PC-3 (cell line): ENCODE measurements around the gene PDE11A. TPM values are rescaled to one million over a fixed set of nuclear protein-coding genes. Genes with fewer than 3 reads are reported as not detected.

ENCODE experiments used
- ATAC-seq: fragments of 200-7000 bp; cut with Tn5 transposase; 2 replicates; pipeline ENCODE4 v1.9.1; 2020; ENCODE audit warnings: mild to moderate bottlenecking, moderate library complexity
- BruUV-seq: library from RNA; stranded (reverse); fragments of 400-500 nt; replicated peaks from 2 replicates; lab custom pipeline; 2021; lab: Mats Ljungman, UMichigan
- CTCF ChIA-PET: fragments of 300-600 bp; sonication (Branson Sonifier 250); formaldehyde crosslinking; loops from one replicate; lab custom pipeline; 2022; ENCODE audit warnings: antibody characterized with exemption; lab: Charles Lee
- POLR2A ChIA-PET: fragments of 300-600 bp; sonication (Branson Sonifier 250); formaldehyde crosslinking; loops from one replicate; lab custom pipeline; 2022; ENCODE audit warnings: antibody characterized with exemption; ENCODE audit not compliant: unreplicated experiment; lab: Charles Lee
- DNase-seq: peaks from one replicate; pipeline ENCODE4 v3.0.0-alpha.2; 2015
- H2AFZ ChIP-seq: fragments of 300-600 bp; sonication (generic); 2 replicates; pipeline ENCODE4 v1.6.0; 2016; ENCODE audit warnings: antibody characterized with exemption, low read length
- H3F3A ChIP-seq: fragments of 300-600 bp; sonication (generic); one replicate; pipeline ENCODE4 v1.6.0; 2017; ENCODE audit warnings: antibody characterized with exemption, low read length, control low read depth, mild to moderate bottlenecking; ENCODE audit not compliant: unreplicated experiment
- H3K27ac ChIP-seq: fragments of 300-600 bp; sonication (generic); 2 replicates; pipeline ENCODE4 v1.5.1; 2016; ENCODE audit warnings: mild to moderate bottlenecking, low read length
- H3K27me3 ChIP-seq: fragments of 300-600 bp; sonication (generic); 2 replicates; pipeline ENCODE4 v1.6.1; 2016; ENCODE audit warnings: low read length, mixed read lengths
- H3K36me3 ChIP-seq: fragments of 300-600 bp; sonication (generic); 2 replicates; pipeline ENCODE4 v1.6.1; 2016; ENCODE audit warnings: low read depth, mixed run types, low read length, mixed read lengths
- H3K4me1 ChIP-seq: fragments of 300-600 bp; sonication (generic); 2 replicates; pipeline ENCODE4 v1.5.1; 2016; ENCODE audit warnings: low read length; ENCODE audit not compliant: insufficient read depth
- H3K4me2 ChIP-seq: fragments of 300-600 bp; sonication (generic); 2 replicates; pipeline ENCODE4 v1.6.0; 2016; ENCODE audit warnings: low read length
- H3K4me3 ChIP-seq: fragments of 300-600 bp; sonication (generic); 2 replicates; pipeline ENCODE4 v1.5.1; 2016; ENCODE audit warnings: mild to moderate bottlenecking, low read length, mixed read lengths
- H3K79me2 ChIP-seq: fragments of 300-600 bp; sonication (generic); 2 replicates; pipeline ENCODE4 v1.6.1; 2017; ENCODE audit warnings: low read length, mixed read lengths
- H3K9ac ChIP-seq: fragments of 300-600 bp; sonication (generic); 2 replicates; pipeline ENCODE4 v1.6.0; 2016; ENCODE audit warnings: mild to moderate bottlenecking, low read length
- H3K9me2 ChIP-seq: fragments of 300-600 bp; sonication (generic); replicated peaks from 2 replicates; pipeline ENCODE4 v1.6.1; 2016; ENCODE audit warnings: mixed run types, low read length, mixed read lengths
- H3K9me3 ChIP-seq: fragments of 300-600 bp; sonication (generic); 2 replicates; pipeline ENCODE4 v1.6.1; 2016; ENCODE audit warnings: low read length, mixed read lengths
- H4K20me1 ChIP-seq: fragments of 300-600 bp; sonication (generic); 2 replicates; pipeline ENCODE4 v1.6.1; 2016; ENCODE audit warnings: low read length, mixed read lengths
- EZH2 ChIP-seq: fragments of 300-600 bp; sonication (generic); IDR thresholded peaks from one replicate; pipeline ENCODE4 v1.6.1; 2017; ENCODE audit warnings: antibody characterized with exemption, mild to moderate bottlenecking, low read length; ENCODE audit not compliant: unreplicated experiment
- EZH2phosphoT487 ChIP-seq: fragments of 300-600 bp; sonication (generic); IDR thresholded peaks from 2 replicates; pipeline ENCODE4 v1.6.1; 2018; ENCODE audit warnings: mild to moderate bottlenecking, antibody characterized with exemption, low read length, borderline replicate concordance
- intact Hi-C: fragments of 100-400 bp; cut with micrococcal nuclease; formaldehyde crosslinking; loops from 2 replicates; pipeline ENCODE4 v1.9.0; 2023
- total RNA-seq: library from RNA; depleted of rRNA; stranded (reverse); fragments of >200 nt; gene quantifications from 2 replicates; pipeline ENCODE4 v1.2.3, GENCODE V29; 2014
- TF ChIP-seq, protein P1 (sequence below): fragments of 300-600 bp; sonication (generic); conservative IDR thresholded peaks from 2 replicates; pipeline ENCODE4 v1.5.1; 2017; ENCODE audit warnings: antibody characterized with exemption, low read depth, mild to moderate bottlenecking, low read length

PDE11A gene
- total RNA-seq, 1 experiment from 2014 or later: 0.15 TPM

- Histone ChIP-seq H3K79me2 (no peaks in the 10 kb centered on the region), H3K4me3 (no peak overlapping the region), H3K4me1 (no peaks in the 10 kb centered on the region), H3K27ac (no peak overlapping the region), H3K9me3 (no peaks in the 10 kb centered on the region), H4K20me1 (no peaks in the 10 kb centered on the region), H2AFZ (no peak overlapping the region), H3K9me2 (no peaks in the 10 kb centered on the region), H3K9ac (no peak overlapping the region), H3F3A (no peaks in the 10 kb centered on the region), H3K27me3 (no peaks in the 10 kb centered on the region), H3K36me3 (no peaks in the 10 kb centered on the region), H3K4me2 (no peak overlapping the region)
- ATAC-seq: no peak
- CTCF ChIA-PET: no interaction called here
- TF ChIP-seq, protein P1, sequence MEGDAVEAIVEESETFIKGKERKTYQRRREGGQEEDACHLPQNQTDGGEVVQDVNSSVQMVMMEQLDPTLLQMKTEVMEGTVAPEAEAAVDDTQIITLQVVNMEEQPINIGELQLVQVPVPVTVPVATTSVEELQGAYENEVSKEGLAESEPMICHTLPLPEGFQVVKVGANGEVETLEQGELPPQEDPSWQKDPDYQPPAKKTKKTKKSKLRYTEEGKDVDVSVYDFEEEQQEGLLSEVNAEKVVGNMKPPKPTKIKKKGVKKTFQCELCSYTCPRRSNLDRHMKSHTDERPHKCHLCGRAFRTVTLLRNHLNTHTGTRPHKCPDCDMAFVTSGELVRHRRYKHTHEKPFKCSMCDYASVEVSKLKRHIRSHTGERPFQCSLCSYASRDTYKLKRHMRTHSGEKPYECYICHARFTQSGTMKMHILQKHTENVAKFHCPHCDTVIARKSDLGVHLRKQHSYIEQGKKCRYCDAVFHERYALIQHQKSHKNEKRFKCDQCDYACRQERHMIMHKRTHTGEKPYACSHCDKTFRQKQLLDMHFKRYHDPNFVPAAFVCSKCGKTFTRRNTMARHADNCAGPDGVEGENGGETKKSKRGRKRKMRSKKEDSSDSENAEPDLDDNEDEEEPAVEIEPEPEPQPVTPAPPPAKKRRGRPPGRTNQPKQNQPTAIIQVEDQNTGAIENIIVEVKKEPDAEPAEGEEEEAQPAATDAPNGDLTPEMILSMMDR: no peak
- TF ChIP-seq EZH2phosphoT487 (no peak), EZH2 (no peak)
- intact Hi-C loops: no loop called here
- POLR2A ChIA-PET: no interaction called here
- BruUV-seq: no TSS peak
- DNase-seq: peak; percentile 6
These were observed 493.0 kb downstream of the PDE11A start for GRCh38 chr2:177579486-177580036.

DNA sequence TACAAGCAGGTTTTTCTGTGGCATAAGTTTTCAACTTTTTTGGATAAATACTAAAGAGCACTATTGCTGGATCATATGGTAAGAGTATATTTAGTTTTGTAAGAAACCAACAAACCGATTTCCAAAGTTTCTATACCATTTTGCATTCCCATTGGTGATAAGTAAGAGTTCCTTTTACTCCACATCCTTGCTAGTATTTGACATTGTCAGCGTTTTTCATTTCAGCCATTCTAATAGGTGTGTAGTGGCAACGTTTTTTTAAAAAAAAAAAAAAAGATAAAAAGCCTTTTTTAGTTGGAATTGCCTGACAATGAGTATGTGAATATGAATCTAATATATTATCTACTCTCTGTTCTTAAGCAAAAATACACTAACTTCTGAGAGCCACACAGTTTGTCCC lies 494.1 kb downstream of the PDE11A start:
- no peak overlapping the region for H3K9ac ChIP-seq
- H3K9me2 ChIP-seq: no peaks in the 10 kb centered on the region
- no peak overlapping the region for H3K4me3 ChIP-seq
- H3K4me2 ChIP-seq: no peak overlapping the region
- no peaks in the 10 kb centered on the region for H4K20me1 ChIP-seq
- no peaks in the 10 kb centered on the region for H3F3A ChIP-seq
- no peaks in the 10 kb centered on the region for H3K27me3 ChIP-seq
- no peak overlapping the region for H3K27ac ChIP-seq
- ATAC-seq (no peak), DNase-seq (no peak)
- ChIA-PET CTCF (no interaction called here), POLR2A (no interaction called here)
- BruUV-seq: no TSS peak
- no peaks in the 10 kb centered on the region for H3K9me3 ChIP-seq
- TF ChIP-seq, protein P1: no peak
- no peak for TF ChIP-seq EZH2phosphoT487
- no peak for TF ChIP-seq EZH2
- H3K79me2 ChIP-seq: no peaks in the 10 kb centered on the region
- no peaks in the 10 kb centered on the region for H3K4me1 ChIP-seq
- no peak overlapping the region for H2AFZ ChIP-seq
- intact Hi-C loops: no loop called here
- H3K36me3 ChIP-seq: no peaks in the 10 kb centered on the region

- H3K27ac ChIP-seq: no peak overlapping the region
- no peak overlapping the region for H3K4me2 ChIP-seq
- ChIA-PET CTCF (no interaction called here), POLR2A (no interaction called here)
- H3K79me2 ChIP-seq: no peaks in the 10 kb centered on the region
- no peaks in the 10 kb centered on the region for H3K36me3 ChIP-seq
- H3K9ac ChIP-seq: no peak overlapping the region
- H3K4me1 ChIP-seq: no peaks in the 10 kb centered on the region
- H3F3A ChIP-seq: no peaks in the 10 kb centered on the region
- H4K20me1 ChIP-seq: no peaks in the 10 kb centered on the region
- DNase-seq (no peak), ATAC-seq (no peak)
- no peak overlapping the region for H2AFZ ChIP-seq
- no peaks in the 10 kb centered on the region for H3K27me3 ChIP-seq
- BruUV-seq: no TSS peak
- no peak for TF ChIP-seq EZH2
- TF ChIP-seq, protein P1: no peak
- no peak for TF ChIP-seq EZH2phosphoT487
- no peaks in the 10 kb centered on the region for H3K9me2 ChIP-seq
- intact Hi-C loops: no loop called here
- no peaks in the 10 kb centered on the region for H3K9me3 ChIP-seq
- H3K4me3 ChIP-seq: no peak overlapping the region
These were observed 495.5 kb downstream of the PDE11A start for GRCh38 chr2:177577075-177577474.
